WTC11 (cell line): ENCODE results near the gene PKD2L1. TPM values are rescaled to one million over a fixed set of nuclear protein-coding genes. Genes with fewer than 3 reads are reported as not detected.

Experiments
- ATAC-seq: fragments of 200-7000 bp; cut with Tn5 transposase; 2 replicates; pipeline ENCODE4 v1.10.0; 2021; ENCODE audit warnings: mild to moderate bottlenecking, moderate library complexity
- CTCF ChIA-PET: fragments of 300-600 bp; sonication (Branson Sonifier 250); formaldehyde crosslinking; loops from one replicate; lab custom pipeline; 2021; ENCODE audit warnings: antibody characterized with exemption; lab: Charles Lee
- POLR2A ChIA-PET: fragments of 350-600 bp; sonication (Branson Sonifier 250); formaldehyde crosslinking; loops from one replicate; lab custom pipeline; 2021; ENCODE audit warnings: antibody characterized with exemption; lab: Charles Lee
- DNase-seq: peaks from one replicate; pipeline ENCODE4 v3.0.0; 2021; ENCODE audit warnings: low spot score
- H3K27ac Mint-ChIP-seq: 2 replicates; pipeline ENCODE4 v1.8.0; 2021; ENCODE audit warnings: mixed read lengths
- H3K27me3 Mint-ChIP-seq: 2 replicates; pipeline ENCODE4 v1.8.0; 2021; ENCODE audit warnings: low read depth, mild to moderate bottlenecking, moderate library complexity, mixed read lengths
- H3K36me3 Mint-ChIP-seq: 2 replicates; pipeline ENCODE4 v1.8.0; 2021; ENCODE audit warnings: mixed read lengths
- H3K4me1 Mint-ChIP-seq: 2 replicates; pipeline ENCODE4 v1.8.0; 2022; ENCODE audit warnings: mixed read lengths
- H3K4me3 Mint-ChIP-seq: 2 replicates; pipeline ENCODE4 v1.8.0; 2021; ENCODE audit warnings: mild to moderate bottlenecking, moderate library complexity, mixed read lengths
- H3K9me3 Mint-ChIP-seq: 2 replicates; pipeline ENCODE4 v1.8.0; 2021; ENCODE audit warnings: mixed read lengths
- AR ChIP-seq: fragments of 250-450 bp; sonication (Bioruptor Pico); IDR thresholded peaks from 2 replicates; pipeline ENCODE4 v1.9.0; 2021; ENCODE audit warnings: mild to moderate bottlenecking
- ATF2 ChIP-seq: sonication (generic); formaldehyde crosslinking; IDR thresholded peaks from 2 replicates; pipeline ENCODE4 v1.8.1; 2022; ENCODE audit warnings: low read depth, missing genetic modification reagents, borderline replicate concordance
- E2F4 ChIP-seq: sonication (generic); formaldehyde crosslinking; IDR thresholded peaks from 2 replicates; pipeline ENCODE4 v1.8.1; 2022; ENCODE audit warnings: low read depth, mild to moderate bottlenecking, moderate library complexity, missing genetic modification reagents, borderline replicate concordance
- FOXP1 ChIP-seq: sonication (generic); formaldehyde crosslinking; IDR thresholded peaks from 2 replicates; pipeline ENCODE4 v1.8.0; 2022; ENCODE audit warnings: missing genetic modification reagents, mild to moderate bottlenecking, moderate library complexity, borderline replicate concordance
- IRF1 ChIP-seq: sonication (generic); formaldehyde crosslinking; IDR thresholded peaks from 2 replicates; pipeline ENCODE4 v1.8.0; 2023; ENCODE audit warnings: missing genetic modification reagents
- JAZF1 ChIP-seq: fragments of 250-450 bp; sonication (Bioruptor Pico); IDR thresholded peaks from 2 replicates; pipeline ENCODE4 v1.9.0; 2021; ENCODE audit warnings: moderate library complexity, mild to moderate bottlenecking, inconsistent platforms
- MYBL2 ChIP-seq: sonication (generic); formaldehyde crosslinking; IDR thresholded peaks from 2 replicates; pipeline ENCODE4 v1.8.1; 2023; ENCODE audit warnings: mild to moderate bottlenecking, moderate library complexity, missing genetic modification reagents
- OVOL2 ChIP-seq: fragments of 250-450 bp; sonication (Bioruptor Pico); IDR thresholded peaks from 2 replicates; pipeline ENCODE4 v1.9.0; 2021; ENCODE audit warnings: mild to moderate bottlenecking, borderline replicate concordance
- SMAD4 ChIP-seq: sonication (generic); formaldehyde crosslinking; IDR thresholded peaks from 2 replicates; pipeline ENCODE4 v1.8.0; 2022; ENCODE audit warnings: mild to moderate bottlenecking, missing genetic modification reagents
- TEAD4 ChIP-seq: sonication (generic); formaldehyde crosslinking; IDR thresholded peaks from 2 replicates; pipeline ENCODE4 v1.8.0; 2022; ENCODE audit warnings: mild to moderate bottlenecking, missing genetic modification reagents
- ZNF121 ChIP-seq: sonication (generic); formaldehyde crosslinking; IDR thresholded peaks from 2 replicates; pipeline ENCODE4 v1.8.0; 2023; ENCODE audit warnings: missing genetic modification reagents
- ZNF219 ChIP-seq: sonication (generic); formaldehyde crosslinking; IDR thresholded peaks from 2 replicates; pipeline ENCODE4 v1.8.0; 2023; ENCODE audit warnings: missing genetic modification reagents, mild to moderate bottlenecking, borderline replicate concordance
- ZNF396 ChIP-seq: fragments of 250-450 bp; sonication (Bioruptor Pico); IDR thresholded peaks from 2 replicates; pipeline ENCODE4 v1.8.0; 2021; ENCODE audit warnings: mild to moderate bottlenecking, moderate library complexity, borderline replicate concordance
- ZNF416 ChIP-seq: fragments of 250-450 bp; sonication (Bioruptor Pico); IDR thresholded peaks from 2 replicates; pipeline ENCODE4 v1.9.0; 2021; ENCODE audit warnings: mild to moderate bottlenecking, inconsistent platforms
- ZNF425 ChIP-seq: fragments of 250-450 bp; sonication (Bioruptor Pico); conservative IDR thresholded peaks from 2 replicates; pipeline ENCODE4 v1.9.0; 2021; ENCODE audit warnings: mild to moderate bottlenecking
- ZSCAN18 ChIP-seq: fragments of 250-450 bp; sonication (Bioruptor Pico); IDR thresholded peaks from 2 replicates; pipeline ENCODE4 v2.1.2; 2022; ENCODE audit warnings: mild to moderate bottlenecking, moderate library complexity
- total RNA-seq: library from RNA; stranded (reverse); gene quantifications from 3 replicates; pipeline ENCODE4 v1.2.3, GENCODE V29; 2021

Gene PKD2L1
- total RNA-seq, 1 experiment from 2014 or later = not detected

GRCh38 chr10:100311298-100311697 lies 18.7 kb downstream of the PKD2L1 start:
- CTCF ChIA-PET = no interaction called here
- no peak for TF ChIP-seq AR (CRISPR knock-in tag)
- TF ChIP-seq JAZF1 (CRISPR knock-in tag) = no peak
- TF ChIP-seq E2F4 (CRISPR knock-in tag) = no peak
- TF ChIP-seq, all 79 proteins: peak for 0
- H3K27me3 Mint-ChIP-seq = peaks cover 28% of the 10 kb centered on the region
- no peaks in the 10 kb centered on the region for H3K9me3 Mint-ChIP-seq
- peaks cover 5% of the 10 kb centered on the region for H3K4me1 Mint-ChIP-seq
- H3K27ac Mint-ChIP-seq = no peak overlapping the region
- POLR2A ChIA-PET = no interaction called here
- DNase-seq = no peak
- ATAC-seq = no peak
- H3K4me3 Mint-ChIP-seq = no peak overlapping the region
- H3K36me3 Mint-ChIP-seq = no peaks in the 10 kb centered on the region

GRCh38 chr10:100307684-100308083 lies 22.3 kb downstream of the PKD2L1 start:
- Mint-ChIP-seq H3K4me3 (no peak overlapping the region), H3K36me3 (no peaks in the 10 kb centered on the region), H3K4me1 (peaks cover 8% of the 10 kb centered on the region), H3K9me3 (no peaks in the 10 kb centered on the region), H3K27me3 (peaks cover 24% of the 10 kb centered on the region), H3K27ac (no peak overlapping the region)
- DNase-seq = no peak
- ATAC-seq = no peak
- ChIA-PET POLR2A (no interaction called here), CTCF (no interaction called here)
- TF ChIP-seq ATF2 = no peak
- TF ChIP-seq ZNF219 = no peak
- TF ChIP-seq ZNF396 (CRISPR knock-in tag) = no peak
- no peak for TF ChIP-seq IRF1 (CRISPR knock-in tag)
- no peak for TF ChIP-seq MYBL2

- Mint-ChIP-seq H3K36me3 (peaks cover 1% of the 10 kb centered on the region; the same call in 1 of the 2 replicates), H3K27ac (no peak overlapping the region), H3K4me3 (no peak overlapping the region), H3K27me3 (peaks cover 16% of the 10 kb centered on the region), H3K4me1 (peaks cover 11% of the 10 kb centered on the region), H3K9me3 (peaks cover 2% of the 10 kb centered on the region; the same call in 1 of the 2 replicates)
- ATAC-seq (no peak), DNase-seq (no peak)
- TF ChIP-seq ZNF416 (CRISPR knock-in tag) = no peak
- no peak for TF ChIP-seq JAZF1 (CRISPR knock-in tag)
- no peak for TF ChIP-seq TEAD4 (CRISPR knock-in tag)
- no peak for TF ChIP-seq FOXP1 (CRISPR knock-in tag)
- no peak for TF ChIP-seq ATF2
- TF ChIP-seq SMAD4 (CRISPR knock-in tag) = no peak
- no peak for TF ChIP-seq OVOL2 (CRISPR knock-in tag)
- no peak for TF ChIP-seq ZNF425 (CRISPR knock-in tag)
- TF ChIP-seq ZSCAN18 = no peak
- no peak for TF ChIP-seq ZNF121 (CRISPR knock-in tag)
- POLR2A ChIA-PET = no interaction called here
- CTCF ChIA-PET = no interaction called here
Observed at GRCh38 chr10:100306861-100307260, 23.2 kb downstream of the PKD2L1 start.
